ENCODE measurements around the gene DENND1A. TPM values are rescaled to one million over a fixed set of nuclear protein-coding genes. Genes with fewer than 3 reads are reported as not detected.

Gene DENND1A
- total and polyA plus RNA-seq, 4 experiments from 2014 or later = 1.4 to 14.2 (median 9.9) TPM

DNA sequence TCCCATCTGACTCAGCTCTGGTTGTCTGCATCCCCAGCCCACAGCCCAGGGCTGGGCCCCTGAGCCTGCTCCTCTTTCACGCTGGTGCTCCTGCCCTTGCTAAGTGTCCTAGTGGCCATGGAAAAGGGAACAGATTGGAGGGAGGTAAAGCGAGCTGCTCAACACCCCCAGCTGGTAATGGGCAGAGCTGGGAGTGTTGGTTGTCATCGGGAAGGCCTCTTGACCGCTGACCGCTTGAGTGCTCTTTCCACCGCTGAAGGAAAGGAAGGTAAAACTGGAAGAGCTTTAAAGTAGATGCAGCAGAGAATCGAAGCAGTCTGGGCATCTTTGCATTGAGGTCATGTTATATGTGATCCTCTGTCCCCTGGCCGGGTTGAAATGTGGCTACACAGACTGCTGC is 513.8 kb downstream of the DENND1A start:
- Mint-ChIP-seq H3K27me3 (no peaks in the 10 kb centered on the region), H3K36me3 (peaks cover 23 to 27% of the 10 kb centered on the region in 2 donors), H3K9me3 (peaks cover 0 to 2% (median 0%) of the 10 kb centered on the region in 8 donors), H3K4me3 (no peak overlapping the region), H3K27ac (no peak overlapping the region), H3K4me1 (no peaks in the 10 kb centered on the region)
- Histone ChIP-seq H3K27me3 (ENCODE audit: insufficient read depth, low read length) (no peaks in the 10 kb centered on the region), H3K4me3 (ENCODE audit: low read length in 2 of 2) (no peak overlapping the region), H3K27ac (ENCODE audit: low read depth, low read length) (no peak overlapping the region), H3K4me1 (ENCODE audit: insufficient read depth, low read length) (no peaks in the 10 kb centered on the region), H3K36me3 (ENCODE audit: insufficient read depth, low read length) (no peaks in the 10 kb centered on the region), H3K9me3 (ENCODE audit: control insufficient read depth in 1 of 2, low read length in 2 of 2) (no peaks in the 10 kb centered on the region)
- intact Hi-C loops (cut with micrococcal nuclease) = no loop called here
- CTCF ChIA-PET (ENCODE audit: partially characterized antibody) = no interaction called here
- DNase-seq = no peak
- POLR2A ChIA-PET (ENCODE audit: partially characterized antibody) = no interaction called here

DNA sequence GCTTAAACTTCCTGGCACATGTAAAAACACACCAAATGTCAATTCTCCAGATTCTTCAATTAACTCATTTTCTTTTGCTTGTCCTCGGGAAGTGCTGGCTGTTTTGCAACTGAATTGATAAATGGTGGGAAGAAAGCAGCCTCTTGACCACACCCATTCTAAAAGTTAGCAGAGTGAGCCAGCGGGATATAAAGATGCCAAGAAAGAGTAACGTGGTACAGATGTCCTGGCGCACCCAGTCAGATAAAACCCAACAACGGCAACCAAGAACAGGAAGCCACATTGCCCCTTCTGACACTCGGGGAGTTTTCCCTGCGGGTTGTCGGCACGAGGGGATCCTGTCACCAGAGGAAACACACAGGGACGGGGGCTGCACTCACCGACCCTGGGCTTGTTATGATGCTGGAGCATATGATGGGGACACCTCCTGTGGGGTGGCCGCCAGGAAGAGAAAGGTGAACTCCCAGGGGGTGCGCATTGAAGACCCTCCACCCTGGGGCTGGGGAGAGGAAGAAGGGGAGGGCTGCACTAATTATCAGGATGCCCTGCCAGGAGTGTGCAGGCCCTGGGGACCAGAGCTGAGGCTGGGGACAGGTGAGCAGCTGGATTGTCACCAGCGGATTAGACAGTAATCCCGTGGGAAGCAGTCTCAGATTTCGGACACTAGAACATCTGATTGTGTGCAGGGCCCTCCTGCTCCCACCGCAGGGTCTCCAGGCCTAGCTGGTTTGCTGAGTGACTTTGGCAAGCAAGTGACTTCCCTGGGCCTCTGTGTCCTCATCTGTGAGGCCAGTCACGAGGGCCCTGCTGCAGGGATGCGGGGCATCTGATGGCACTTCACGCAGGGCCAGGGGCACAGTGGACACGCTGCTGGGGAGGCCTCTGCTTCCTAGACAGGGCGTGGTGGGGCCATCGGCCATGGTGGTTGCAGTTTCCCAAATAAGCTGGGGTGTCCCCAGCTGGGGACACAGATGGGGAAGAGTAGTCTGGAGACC is 514.7 kb downstream of the DENND1A start:
- intact Hi-C loops (cut with micrococcal nuclease) = no loop called here
- Mint-ChIP-seq H3K27ac (peak overlapping the region in 1 of 7 donors; percentile 49), H3K4me3 (no peak overlapping the region), H3K36me3 (peaks cover 21 to 27% of the 10 kb centered on the region in 2 donors), H3K27me3 (no peaks in the 10 kb centered on the region), H3K9me3 (peaks cover 0 to 2% (median 0%) of the 10 kb centered on the region in 8 donors), H3K4me1 (no peaks in the 10 kb centered on the region)
- POLR2A ChIA-PET (ENCODE audit: partially characterized antibody) = no interaction called here
- Histone ChIP-seq H3K4me1 (ENCODE audit: insufficient read depth, low read length) (no peaks in the 10 kb centered on the region), H3K9me3 (ENCODE audit: control insufficient read depth in 1 of 2, low read length in 2 of 2) (no peaks in the 10 kb centered on the region), H3K27ac (ENCODE audit: low read depth, low read length) (no peak overlapping the region), H3K27me3 (ENCODE audit: insufficient read depth, low read length) (no peaks in the 10 kb centered on the region), H3K36me3 (ENCODE audit: insufficient read depth, low read length) (no peaks in the 10 kb centered on the region), H3K4me3 (ENCODE audit: low read length in 2 of 2) (no peak overlapping the region)
- DNase-seq = no peak
- CTCF ChIA-PET (ENCODE audit: partially characterized antibody) = no interaction called here

DNA sequence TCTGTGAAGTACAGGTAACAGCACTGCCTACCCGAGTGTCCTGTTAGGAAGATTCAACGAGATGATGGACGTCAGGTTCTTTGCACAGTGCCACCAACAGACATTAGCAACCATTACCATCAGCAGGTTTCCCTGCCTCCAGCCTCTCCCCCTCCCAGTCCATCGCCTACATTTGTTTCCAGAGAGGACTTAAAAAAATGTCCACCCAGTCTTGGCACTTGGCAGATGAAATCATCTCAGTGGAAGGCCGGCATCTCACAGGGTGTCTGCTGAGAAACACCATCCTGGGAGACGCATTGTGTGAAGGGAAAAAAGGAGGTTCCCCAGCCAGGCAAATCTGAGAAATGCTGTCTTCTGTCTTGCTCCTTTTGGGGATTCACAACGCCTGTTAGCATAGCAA is 515.7 kb downstream of the DENND1A start:
- ChIA-PET CTCF (ENCODE audit: partially characterized antibody) (no interaction called here), POLR2A (ENCODE audit: partially characterized antibody) (no interaction called here)
- intact Hi-C loops (cut with micrococcal nuclease) = no loop called here
- Mint-ChIP-seq H3K9me3 (peaks cover 0 to 2% (median 0%) of the 10 kb centered on the region in 8 donors), H3K4me1 (no peaks in the 10 kb centered on the region), H3K4me3 (no peak overlapping the region), H3K36me3 (peaks cover 12 to 19% of the 10 kb centered on the region in 2 donors), H3K27ac (no peak overlapping the region), H3K27me3 (no peaks in the 10 kb centered on the region)
- Histone ChIP-seq H3K9me3 (ENCODE audit: control insufficient read depth in 1 of 2, low read length in 2 of 2) (no peaks in the 10 kb centered on the region), H3K27ac (ENCODE audit: low read depth, low read length) (no peak overlapping the region), H3K27me3 (ENCODE audit: insufficient read depth, low read length) (no peaks in the 10 kb centered on the region), H3K4me3 (ENCODE audit: low read length in 2 of 2) (no peak overlapping the region), H3K4me1 (ENCODE audit: insufficient read depth, low read length) (no peaks in the 10 kb centered on the region), H3K36me3 (ENCODE audit: insufficient read depth, low read length) (no peaks in the 10 kb centered on the region)
- DNase-seq = no peak

DNA sequence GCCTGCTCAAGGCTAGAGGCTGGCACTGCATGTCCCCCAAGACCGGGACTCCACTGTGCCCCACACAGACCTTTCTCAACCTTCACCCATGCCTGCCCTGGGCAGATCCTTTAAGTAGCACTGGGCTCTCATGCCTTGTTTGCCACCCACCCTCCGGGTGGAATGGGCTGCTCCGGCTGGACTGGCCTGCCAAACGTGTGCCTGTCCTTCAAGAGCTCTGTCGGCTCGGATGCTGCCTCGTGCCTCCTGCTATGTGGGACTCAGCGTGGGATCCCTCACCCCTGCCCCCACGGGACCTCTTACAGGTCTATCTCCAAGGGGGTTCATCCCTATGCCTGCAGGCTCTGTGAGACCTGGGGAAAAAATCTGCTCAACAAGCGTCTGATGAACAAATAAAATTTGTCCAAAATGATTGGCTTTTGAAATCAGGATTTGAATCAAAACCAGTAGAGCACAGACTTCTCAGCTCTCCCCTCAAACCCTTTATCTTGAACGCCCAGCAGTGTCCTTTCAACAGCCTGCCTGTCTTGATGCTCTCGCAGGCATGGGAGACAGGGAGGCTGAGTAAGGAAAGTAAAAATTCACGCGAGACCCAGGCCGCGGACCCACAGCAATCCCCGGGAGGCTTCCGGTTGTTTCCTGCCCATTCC is 517.6 kb downstream of the DENND1A start:
- Mint-ChIP-seq H3K4me1 (peaks cover 0 to 1% (median 0%) of the 10 kb centered on the region in 4 donors), H3K27ac (no peak overlapping the region), H3K36me3 (peaks cover 4 to 6% of the 10 kb centered on the region in 2 donors), H3K4me3 (no peak overlapping the region), H3K9me3 (peaks cover 0 to 2% (median 0%) of the 10 kb centered on the region in 8 donors), H3K27me3 (no peaks in the 10 kb centered on the region)
- Histone ChIP-seq H3K9me3 (ENCODE audit: control insufficient read depth in 1 of 2, low read length in 2 of 2) (no peaks in the 10 kb centered on the region), H3K4me3 (ENCODE audit: low read length in 2 of 2) (no peak overlapping the region), H3K4me1 (ENCODE audit: insufficient read depth, low read length) (no peaks in the 10 kb centered on the region), H3K27ac (ENCODE audit: low read depth, low read length) (no peak overlapping the region), H3K27me3 (ENCODE audit: insufficient read depth, low read length) (no peaks in the 10 kb centered on the region), H3K36me3 (ENCODE audit: insufficient read depth, low read length) (no peaks in the 10 kb centered on the region)
- intact Hi-C loops (cut with micrococcal nuclease) = no loop called here
- CTCF ChIA-PET (ENCODE audit: partially characterized antibody) = no interaction called here
- no peak for DNase-seq
- POLR2A ChIA-PET (ENCODE audit: partially characterized antibody) = no interaction called here

DNA sequence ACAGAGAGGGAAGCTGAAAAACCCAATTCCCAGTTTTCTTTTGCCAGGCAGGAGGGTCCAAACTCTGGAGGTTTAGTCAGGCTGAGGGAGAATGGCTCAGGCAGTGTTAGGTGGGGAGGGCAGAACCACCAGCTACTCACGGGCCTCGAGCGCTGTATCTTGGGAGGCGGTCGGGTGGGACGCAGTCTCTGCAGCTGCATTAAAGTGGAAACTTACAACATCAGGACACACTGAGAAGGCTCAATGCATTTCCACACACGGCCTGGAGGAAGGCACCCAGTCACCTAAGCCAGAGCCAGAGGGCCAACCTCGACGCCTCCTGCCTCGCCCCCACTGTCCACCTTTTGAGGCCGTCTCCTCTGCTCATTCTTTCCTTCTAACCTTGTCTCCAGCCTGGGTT is 518.3 kb downstream of the DENND1A start:
- Histone ChIP-seq H3K27me3 (ENCODE audit: insufficient read depth, low read length) (no peaks in the 10 kb centered on the region), H3K4me1 (ENCODE audit: insufficient read depth, low read length) (no peaks in the 10 kb centered on the region), H3K9me3 (ENCODE audit: control insufficient read depth in 1 of 2, low read length in 2 of 2) (no peaks in the 10 kb centered on the region), H3K4me3 (ENCODE audit: low read length in 2 of 2) (no peak overlapping the region), H3K36me3 (ENCODE audit: insufficient read depth, low read length) (no peaks in the 10 kb centered on the region), H3K27ac (ENCODE audit: low read depth, low read length) (no peak overlapping the region)
- no peaks in the 10 kb centered on the region for H3K27me3 Mint-ChIP-seq
- peaks cover 0 to 2% (median 0%) of the 10 kb centered on the region in 8 donors for H3K9me3 Mint-ChIP-seq
- ChIA-PET POLR2A (ENCODE audit: partially characterized antibody) (no interaction called here), CTCF (ENCODE audit: partially characterized antibody) (no interaction called here)
- intact Hi-C loops (cut with micrococcal nuclease) = no loop called here
- peak overlapping the region in 1 of 7 donors; percentile 20 for H3K27ac Mint-ChIP-seq
- peaks cover 4% of the 10 kb centered on the region in 2 donors for H3K36me3 Mint-ChIP-seq
- H3K4me1 Mint-ChIP-seq = peaks cover 0 to 2% (median 1%) of the 10 kb centered on the region in 4 donors
- no peak for DNase-seq
- no peak overlapping the region for H3K4me3 Mint-ChIP-seq

DNA sequence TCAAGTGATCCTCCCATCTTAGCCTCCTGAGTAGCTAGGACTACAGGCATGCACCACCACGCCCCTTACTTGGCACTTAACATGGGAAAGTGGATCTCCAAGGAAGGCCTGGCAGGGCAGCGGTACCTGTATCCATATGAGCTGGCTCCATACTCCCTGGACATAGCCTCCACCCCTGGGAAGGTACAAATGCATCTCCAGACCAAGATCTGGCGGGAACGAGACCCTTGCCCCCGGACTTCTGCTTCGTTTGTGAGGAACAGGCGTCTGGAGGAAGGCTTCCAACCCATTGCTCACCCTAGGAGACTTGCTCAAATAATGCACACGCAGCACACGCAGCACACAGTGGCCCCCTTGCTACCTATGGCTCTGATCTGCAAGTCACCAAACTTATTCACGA is 518.7 kb downstream of the DENND1A start:
- CTCF ChIA-PET (ENCODE audit: partially characterized antibody) = no interaction called here
- no peak for DNase-seq
- no peak overlapping the region for H3K27ac ChIP-seq (ENCODE audit: low read depth, low read length)
- Mint-ChIP-seq H3K27me3 (no peaks in the 10 kb centered on the region), H3K4me3 (no peak overlapping the region), H3K9me3 (peaks cover 0 to 2% (median 0%) of the 10 kb centered on the region in 8 donors), H3K36me3 (peaks cover 0 to 1% of the 10 kb centered on the region in 2 donors), H3K4me1 (peaks cover 0 to 7% (median 1%) of the 10 kb centered on the region in 4 donors), H3K27ac (peak overlapping the region in 1 of 7 donors; percentile 20)
- intact Hi-C loops (cut with micrococcal nuclease) = no loop called here
- no peaks in the 10 kb centered on the region for H3K4me1 ChIP-seq (ENCODE audit: insufficient read depth, low read length)
- H3K36me3 ChIP-seq (ENCODE audit: insufficient read depth, low read length) = no peaks in the 10 kb centered on the region
- H3K4me3 ChIP-seq (ENCODE audit: low read length in 2 of 2) = no peak overlapping the region
- POLR2A ChIA-PET (ENCODE audit: partially characterized antibody) = no interaction called here
- H3K9me3 ChIP-seq (ENCODE audit: control insufficient read depth in 1 of 2, low read length in 2 of 2) = no peaks in the 10 kb centered on the region
- no peaks in the 10 kb centered on the region for H3K27me3 ChIP-seq (ENCODE audit: insufficient read depth, low read length)

DNA sequence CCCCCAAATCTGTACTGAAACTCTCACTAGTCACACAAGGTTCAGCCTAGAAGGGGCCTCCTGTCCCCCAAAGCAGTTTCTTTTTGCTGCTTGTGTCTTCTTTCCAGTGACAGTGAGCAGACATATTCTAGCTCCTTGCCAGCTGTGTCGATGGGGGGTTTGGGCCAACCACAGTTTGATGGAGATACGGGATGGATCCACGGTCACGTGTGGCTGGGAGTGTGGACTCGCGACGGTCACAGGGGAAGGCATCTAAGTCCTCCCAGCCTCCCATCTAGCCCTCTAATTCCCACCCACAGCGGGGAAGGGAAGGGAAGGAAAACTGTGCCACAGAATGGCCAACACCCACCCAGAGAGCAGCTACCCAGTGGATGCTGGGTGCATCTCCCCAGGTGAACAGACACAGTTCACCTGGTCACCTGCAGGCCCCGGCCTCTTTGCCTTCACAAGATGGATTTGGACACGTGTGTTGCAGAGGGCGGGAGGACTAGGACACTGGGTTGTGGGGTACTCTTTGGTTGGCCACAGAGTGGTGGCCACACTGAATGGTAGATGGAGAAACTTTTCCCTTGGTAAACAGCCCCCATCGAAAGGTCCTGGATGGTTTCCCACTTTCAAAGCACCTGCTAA is 519.5 kb downstream of the DENND1A start:
- Histone ChIP-seq H3K27me3 (ENCODE audit: insufficient read depth, low read length) (no peaks in the 10 kb centered on the region), H3K27ac (ENCODE audit: low read depth, low read length) (no peak overlapping the region), H3K4me3 (ENCODE audit: low read length in 2 of 2) (no peak overlapping the region), H3K4me1 (ENCODE audit: insufficient read depth, low read length) (no peaks in the 10 kb centered on the region), H3K36me3 (ENCODE audit: insufficient read depth, low read length) (no peaks in the 10 kb centered on the region), H3K9me3 (ENCODE audit: control insufficient read depth in 1 of 2, low read length in 2 of 2) (no peaks in the 10 kb centered on the region)
- Mint-ChIP-seq H3K4me1 (peaks cover 0 to 9% (median 2%) of the 10 kb centered on the region in 4 donors), H3K36me3 (no peaks in the 10 kb centered on the region), H3K9me3 (peaks cover 0 to 2% (median 0%) of the 10 kb centered on the region in 8 donors), H3K27me3 (no peaks in the 10 kb centered on the region), H3K27ac (peak overlapping the region in 1 of 7 donors; percentile 50), H3K4me3 (no peak overlapping the region)
- ChIA-PET POLR2A (ENCODE audit: partially characterized antibody) (no interaction called here), CTCF (ENCODE audit: partially characterized antibody) (no interaction called here)
- no peak for DNase-seq
- intact Hi-C loops (cut with micrococcal nuclease) = no loop called here
